ENCODE results near the gene ALS2CL. TPM values are rescaled to one million over a fixed set of nuclear protein-coding genes. Genes with fewer than 3 reads are reported as not detected.
"Not testable (repeated sequence)": the region's sequence is repeated elsewhere in the genome, so short reads cannot be mapped to it uniquely, and the experiment has no call there.

The ALS2CL gene
- total RNA-seq, 2 experiments from 2014 or later: 6.9 to 7.4 TPM

GRCh38 chr3:46705022-46705530 is 11.6 kb upstream of the ALS2CL start:
- CTCF ChIA-PET: interaction anchor here (1.0 to 1.6 kb wide), 4 partner anchors 9 to 190 kb away, joined by 3 to 5 read pairs (median 4); no protein-coding TSS in a partner anchor
- Mint-ChIP-seq H3K4me1 (no peaks in the 10 kb centered on the region), H3K27me3 (peaks cover 20% of the 10 kb centered on the region), H3K27ac (no peak overlapping the region), H3K36me3 (ENCODE audit: low read depth) (no peaks in the 10 kb centered on the region), H3K4me3 (no peak overlapping the region), H3K9me3 (no peaks in the 10 kb centered on the region)
- POLR2A ChIA-PET: no interaction called here
- peak; percentile 77 for DNase-seq

- H3K4me3 Mint-ChIP-seq; H3K36me3 Mint-ChIP-seq (ENCODE audit: low read depth); H3K9me3 Mint-ChIP-seq; H3K27ac Mint-ChIP-seq; POLR2A ChIA-PET; H3K4me1 Mint-ChIP-seq; DNase-seq; CTCF ChIA-PET: not testable (repeated sequence)
- peaks cover 23% of the 10 kb centered on the region for H3K27me3 Mint-ChIP-seq
These were observed 10.9 kb upstream of the ALS2CL start for GRCh38 chr3:46704346-46704745.

- no peak for DNase-seq
- H3K4me3 Mint-ChIP-seq: no peak overlapping the region
- H3K27me3 Mint-ChIP-seq: peaks cover 26% of the 10 kb centered on the region
- ChIA-PET CTCF (interaction anchor here (0.7 to 1.1 kb wide), 4 partner anchors 187 to 1311 kb away, joined by 3 to 4 read pairs (median 4); no protein-coding TSS in a partner anchor), POLR2A (no interaction called here)
- no peaks in the 10 kb centered on the region for H3K9me3 Mint-ChIP-seq
- no peaks in the 10 kb centered on the region for H3K36me3 Mint-ChIP-seq (ENCODE audit: low read depth)
- no peaks in the 10 kb centered on the region for H3K4me1 Mint-ChIP-seq
- H3K27ac Mint-ChIP-seq: no peak overlapping the region
These were observed 9.6 kb upstream of the ALS2CL start for GRCh38 chr3:46703013-46703520.

- Mint-ChIP-seq H3K27ac (no peak overlapping the region), H3K9me3 (no peaks in the 10 kb centered on the region), H3K4me3 (no peak overlapping the region), H3K36me3 (ENCODE audit: low read depth) (no peaks in the 10 kb centered on the region), H3K4me1 (no peaks in the 10 kb centered on the region), H3K27me3 (peaks cover 29% of the 10 kb centered on the region)
- ChIA-PET CTCF (interaction anchor here (0.8 to 1.2 kb wide), 3 partner anchors 188 to 207 kb away, joined by 3 to 4 read pairs (median 4); no protein-coding TSS in a partner anchor), POLR2A (no interaction called here)
- DNase-seq: no peak
These were observed 8.9 kb upstream of the ALS2CL start for GRCh38 chr3:46702246-46703012.

- H3K9me3 Mint-ChIP-seq: no peaks in the 10 kb centered on the region
- no peak within 1 kb of the TSS for H3K27ac Mint-ChIP-seq
- H3K36me3 Mint-ChIP-seq (ENCODE audit: low read depth): no peaks in the 10 kb centered on the region
- H3K27me3 Mint-ChIP-seq: peaks cover 31% of the 10 kb centered on the region
- CTCF ChIA-PET: interaction anchor here (1.2 kb wide), 1 partner anchor 193 kb away, joined by 4 read pairs; no protein-coding TSS in a partner anchor
- DNase-seq: no peak
- no peaks in the 10 kb centered on the region for H3K4me1 Mint-ChIP-seq
- POLR2A ChIA-PET: no interaction called here
- H3K4me3 Mint-ChIP-seq: no peak within 1 kb of the TSS
These were observed 7.9 kb upstream of the ALS2CL start, which contains the start of gene TMIE for GRCh38 chr3:46701181-46701939. Gene TMIE (plus strand): TSS chr3:46701392. CDS start chr3:46701488, 96 bp downstream.

GRCh38 chr3:46700772-46701171 is 7.3 kb upstream of the ALS2CL start:
- Mint-ChIP-seq H3K9me3 (no peaks in the 10 kb centered on the region), H3K4me1 (peaks cover 5% of the 10 kb centered on the region), H3K27me3 (peaks cover 31% of the 10 kb centered on the region), H3K4me3 (no peak overlapping the region), H3K27ac (no peak overlapping the region), H3K36me3 (ENCODE audit: low read depth) (no peaks in the 10 kb centered on the region)
- CTCF ChIA-PET: no interaction called here
- POLR2A ChIA-PET: no interaction called here
- no peak for DNase-seq

- H3K36me3 Mint-ChIP-seq (ENCODE audit: low read depth): no peaks in the 10 kb centered on the region
- POLR2A ChIA-PET: no interaction called here
- H3K9me3 Mint-ChIP-seq: no peaks in the 10 kb centered on the region
- DNase-seq: no peak
- no peak overlapping the region for H3K4me3 Mint-ChIP-seq
- peaks cover 14% of the 10 kb centered on the region for H3K4me1 Mint-ChIP-seq
- no peak overlapping the region for H3K27ac Mint-ChIP-seq
- H3K27me3 Mint-ChIP-seq: peaks cover 31% of the 10 kb centered on the region
- CTCF ChIA-PET: interaction anchor here (1.0 kb wide), 1 partner anchor 9 kb away, joined by 3 read pairs; no protein-coding TSS in a partner anchor
These were observed 6.4 kb upstream of the ALS2CL start for GRCh38 chr3:46699676-46700523.

- DNase-seq: no peak
- CTCF ChIA-PET: interaction anchor here (1.6 to 2.8 kb wide), 3 partner anchors 9 to 207 kb away, joined by 4 to 15 read pairs (median 5); no protein-coding TSS in a partner anchor
- Mint-ChIP-seq H3K4me3 (no peak overlapping the region), H3K27ac (peak overlapping the region; percentile 77), H3K4me1 (peaks cover 33% of the 10 kb centered on the region), H3K27me3 (peaks cover 28% of the 10 kb centered on the region), H3K36me3 (ENCODE audit: low read depth) (no peaks in the 10 kb centered on the region), H3K9me3 (no peaks in the 10 kb centered on the region)
- POLR2A ChIA-PET: interaction anchor here (1.3 kb wide), 1 partner anchor 157 kb away, joined by 3 read pairs; no protein-coding TSS in a partner anchor
These were observed 2.7 kb upstream of the ALS2CL start for GRCh38 chr3:46695962-46696894.

- H3K4me3 Mint-ChIP-seq: peak overlapping the region; percentile 24
- CTCF ChIA-PET: interaction anchor here (1.6 to 2.8 kb wide), 3 partner anchors 10 to 206 kb away, joined by 4 to 15 read pairs (median 5); no protein-coding TSS in a partner anchor
- POLR2A ChIA-PET: interaction anchor here (0.6 to 1.3 kb wide), 2 partner anchors 157 to 1392 kb away, joined by 3 read pairs; no protein-coding TSS in a partner anchor
- no peaks in the 10 kb centered on the region for H3K36me3 Mint-ChIP-seq (ENCODE audit: low read depth)
- peaks cover 28% of the 10 kb centered on the region for H3K27me3 Mint-ChIP-seq
- peaks cover 40% of the 10 kb centered on the region for H3K4me1 Mint-ChIP-seq
- peak; percentile 54 for DNase-seq
- no peaks in the 10 kb centered on the region for H3K9me3 Mint-ChIP-seq
- peak overlapping the region; percentile 77 for H3K27ac Mint-ChIP-seq
These were observed 1.9 kb upstream of the ALS2CL start for GRCh38 chr3:46695177-46695961.

GRCh38 chr3:46694520-46694919 is 1.0 kb upstream of the ALS2CL start:
- DNase-seq: no peak
- Mint-ChIP-seq H3K36me3 (ENCODE audit: low read depth) (no peaks in the 10 kb centered on the region), H3K27ac (no peak overlapping the region), H3K4me3 (no peak overlapping the region), H3K4me1 (peaks cover 44% of the 10 kb centered on the region), H3K9me3 (no peaks in the 10 kb centered on the region), H3K27me3 (peaks cover 23% of the 10 kb centered on the region)
- CTCF ChIA-PET: interaction anchor here (1.6 to 2.8 kb wide), 2 partner anchors 26 to 205 kb away, joined by 5 to 15 read pairs; no protein-coding TSS in a partner anchor
- POLR2A ChIA-PET: interaction anchor here (0.6 kb wide), 1 partner anchor 1393 kb away, joined by 3 read pairs; no protein-coding TSS in a partner anchor

GRCh38 chr3:46693892-46694226 is 380 bp upstream of the ALS2CL start:
- H3K4me1 Mint-ChIP-seq: peaks cover 44% of the 10 kb centered on the region
- POLR2A ChIA-PET: no interaction called here
- H3K4me3 Mint-ChIP-seq: peak overlapping the region; percentile 48
- CTCF ChIA-PET: interaction anchor here (2.8 kb wide), 1 partner anchor 205 kb away, joined by 15 read pairs; no protein-coding TSS in a partner anchor
- H3K27ac Mint-ChIP-seq: no peak overlapping the region
- H3K27me3 Mint-ChIP-seq: peaks cover 20% of the 10 kb centered on the region
- DNase-seq: no peak
- no peaks in the 10 kb centered on the region for H3K36me3 Mint-ChIP-seq (ENCODE audit: low read depth)
- H3K9me3 Mint-ChIP-seq: no peaks in the 10 kb centered on the region

Measured in activated CD4-positive, alpha-beta memory T cell treated with anti-CD3 and anti-CD28 coated beads, Interleukin-2, amount 10 ng/mL, durations not matched to agents 7 days and 5 days (primary cell).